A673 (cell line): ENCODE measurements around the gene ABCC5. TPM values are rescaled to one million over a fixed set of nuclear protein-coding genes. Genes with fewer than 3 reads are reported as not detected.

ENCODE experiments used
- BruUV-seq: library from RNA; stranded (reverse); fragments of 400-500 nt; replicated peaks from 2 replicates; lab custom pipeline; 2021; lab: Mats Ljungman, UMichigan
- CTCF ChIA-PET: fragments of 300-600 bp; sonication (Branson Sonifier 250); formaldehyde crosslinking; loops from one replicate; lab custom pipeline; 2022; ENCODE audit warnings: antibody characterized with exemption; lab: Charles Lee
- POLR2A ChIA-PET: fragments of 300-600 bp; sonication (Branson Sonifier 250); formaldehyde crosslinking; loops from one replicate; lab custom pipeline; 2022; ENCODE audit warnings: antibody characterized with exemption; ENCODE audit not compliant: low non-redundant PET; lab: Charles Lee
- DNase-seq: peaks from one replicate; pipeline ENCODE4 v3.0.0-alpha.2; 2015; ENCODE audit warnings: low spot score
- H3K27ac ChIP-seq: fragments of 200-600 bp; sonication (generic); 2 replicates; pipeline ENCODE4 v1.5.1; 2016; ENCODE audit warnings: mixed run types, low read depth, mild to moderate bottlenecking, mixed read lengths, antibody characterized with exemption, low read length; ENCODE audit not compliant: poor library complexity, severe bottlenecking
- H3K27me3 ChIP-seq: fragments of 200-600 bp; sonication (generic); replicated peaks from 2 replicates; pipeline ENCODE4 v1.6.1; 2017; ENCODE audit warnings: mixed run types, low read depth, mild to moderate bottlenecking, mixed read lengths, antibody characterized with exemption, low read length; ENCODE audit not compliant: insufficient read depth, poor library complexity
- H3K36me3 ChIP-seq: fragments of 200-600 bp; sonication (generic); 2 replicates; pipeline ENCODE4 v1.6.1; 2016; ENCODE audit warnings: mixed run types, mild to moderate bottlenecking, mixed read lengths, antibody characterized with exemption, low read length; ENCODE audit not compliant: insufficient read depth, poor library complexity, severe bottlenecking
- H3K4me1 ChIP-seq: fragments of 200-600 bp; sonication (generic); 2 replicates; pipeline ENCODE4 v1.6.1; 2017; ENCODE audit warnings: mixed run types, mild to moderate bottlenecking, mixed read lengths, antibody characterized with exemption, low read length; ENCODE audit not compliant: insufficient read depth, poor library complexity, severe bottlenecking
- H3K4me3 ChIP-seq: fragments of 200-600 bp; sonication (generic); 2 replicates; pipeline ENCODE4 v1.5.1; 2016; ENCODE audit warnings: low read depth, mixed run types, mild to moderate bottlenecking, mixed read lengths, low read length; ENCODE audit not compliant: poor library complexity, severe bottlenecking
- H3K9me3 ChIP-seq: fragments of 200-600 bp; sonication (generic); 2 replicates; pipeline ENCODE4 v1.6.1; 2016; ENCODE audit warnings: mixed run types, low read depth, mild to moderate bottlenecking, mixed read lengths, antibody characterized with exemption, low read length; ENCODE audit not compliant: poor library complexity, severe bottlenecking
- EZH2 ChIP-seq: fragments of 200-600 bp; sonication (generic); IDR thresholded peaks from 2 replicates; pipeline ENCODE4 v1.6.1; 2017; ENCODE audit warnings: borderline replicate concordance, low read depth, mild to moderate bottlenecking, mixed read lengths, antibody characterized with exemption, low read length; ENCODE audit not compliant: poor library complexity, severe bottlenecking
- intact Hi-C: fragments of 100-400 bp; cut with micrococcal nuclease; formaldehyde crosslinking; loops from one replicate; pipeline ENCODE4 v1.10.0; 2022; ENCODE audit not compliant: unreplicated experiment
- total RNA-seq: library from RNA; stranded (reverse); gene quantifications from 2 replicates; pipeline ENCODE4 v1.2.3, GENCODE V29; 2021
- TF ChIP-seq, protein P1 (sequence below): fragments of 300-800, 200-600 bp; sonication (generic); conservative IDR thresholded peaks from 2 replicates; pipeline ENCODE4 v1.5.1; 2017; ENCODE audit warnings: low read depth, mild to moderate bottlenecking, antibody characterized with exemption, low read length, moderate library complexity, mixed read lengths

The ABCC5 gene
- total RNA-seq, 1 experiment from 2014 or later, result 32.0 TPM

DNA sequence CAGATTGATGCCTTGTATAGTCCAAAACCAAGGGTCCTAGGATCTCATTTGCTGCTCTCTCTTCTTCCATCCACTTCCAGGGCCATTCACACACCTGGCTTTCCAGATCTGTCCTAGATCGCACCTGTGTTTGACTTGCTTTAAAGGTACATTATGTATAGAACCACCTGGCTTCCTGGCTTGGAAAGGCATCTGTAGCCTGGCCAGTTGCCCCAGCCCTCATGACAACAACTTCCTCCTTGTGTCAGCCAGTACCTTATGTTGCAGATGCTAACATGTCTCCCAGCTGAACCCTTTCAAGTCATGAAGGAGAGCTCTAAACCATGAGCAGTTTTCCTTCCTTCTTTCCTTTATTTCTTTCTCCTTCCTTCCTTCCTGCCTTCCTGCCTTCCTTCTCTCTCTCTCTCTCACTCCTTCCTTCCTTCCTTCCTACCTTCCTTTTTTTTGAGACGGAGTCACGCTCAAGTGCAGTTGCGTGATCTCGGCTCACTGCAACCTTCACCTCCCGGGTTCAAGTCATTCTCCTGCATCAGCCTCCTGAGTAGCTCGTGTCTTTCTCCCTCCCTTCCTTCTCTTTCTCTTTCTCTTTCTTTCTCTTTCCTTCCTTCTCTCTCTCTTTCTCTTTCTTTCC is 32.6 kb upstream of the ABCC5 start:
- no TSS peak for BruUV-seq
- no peaks in the 10 kb centered on the region for H3K4me1 ChIP-seq
- ChIA-PET CTCF (no interaction called here), POLR2A (no interaction called here)
- peaks cover 22% of the 10 kb centered on the region for H3K27me3 ChIP-seq
- no peaks in the 10 kb centered on the region for H3K9me3 ChIP-seq
- no peak for DNase-seq
- intact Hi-C loops, result no loop called here
- H3K27ac ChIP-seq, result no peak overlapping the region
- no peak overlapping the region for H3K4me3 ChIP-seq
- H3K36me3 ChIP-seq, result no peaks in the 10 kb centered on the region
- no peak for TF ChIP-seq EZH2
- TF ChIP-seq, protein P1, sequence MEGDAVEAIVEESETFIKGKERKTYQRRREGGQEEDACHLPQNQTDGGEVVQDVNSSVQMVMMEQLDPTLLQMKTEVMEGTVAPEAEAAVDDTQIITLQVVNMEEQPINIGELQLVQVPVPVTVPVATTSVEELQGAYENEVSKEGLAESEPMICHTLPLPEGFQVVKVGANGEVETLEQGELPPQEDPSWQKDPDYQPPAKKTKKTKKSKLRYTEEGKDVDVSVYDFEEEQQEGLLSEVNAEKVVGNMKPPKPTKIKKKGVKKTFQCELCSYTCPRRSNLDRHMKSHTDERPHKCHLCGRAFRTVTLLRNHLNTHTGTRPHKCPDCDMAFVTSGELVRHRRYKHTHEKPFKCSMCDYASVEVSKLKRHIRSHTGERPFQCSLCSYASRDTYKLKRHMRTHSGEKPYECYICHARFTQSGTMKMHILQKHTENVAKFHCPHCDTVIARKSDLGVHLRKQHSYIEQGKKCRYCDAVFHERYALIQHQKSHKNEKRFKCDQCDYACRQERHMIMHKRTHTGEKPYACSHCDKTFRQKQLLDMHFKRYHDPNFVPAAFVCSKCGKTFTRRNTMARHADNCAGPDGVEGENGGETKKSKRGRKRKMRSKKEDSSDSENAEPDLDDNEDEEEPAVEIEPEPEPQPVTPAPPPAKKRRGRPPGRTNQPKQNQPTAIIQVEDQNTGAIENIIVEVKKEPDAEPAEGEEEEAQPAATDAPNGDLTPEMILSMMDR, result no peak

DNA sequence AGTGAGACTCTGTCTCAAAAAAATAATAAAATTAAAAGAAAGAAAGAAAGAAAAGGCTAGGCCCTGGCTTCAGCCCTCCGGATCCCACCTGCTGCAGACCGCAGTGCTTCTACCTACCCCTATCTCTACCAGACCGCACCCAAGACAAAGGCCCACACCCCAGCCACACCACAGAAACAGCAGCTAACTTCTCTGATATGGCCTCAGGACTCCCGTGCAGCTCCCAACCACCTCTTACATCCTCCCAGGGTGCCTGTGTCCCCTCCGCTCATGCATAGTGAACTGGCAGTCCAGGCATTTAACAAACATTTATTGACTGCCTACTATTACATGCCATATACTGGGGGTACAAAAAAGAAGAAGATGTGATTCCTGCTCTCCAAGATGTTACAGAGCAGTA is 28.3 kb upstream of the ABCC5 start:
- no peaks in the 10 kb centered on the region for H3K36me3 ChIP-seq
- POLR2A ChIA-PET, result no interaction called here
- intact Hi-C loops, result no loop called here
- H3K4me3 ChIP-seq, result no peak overlapping the region
- no peaks in the 10 kb centered on the region for H3K9me3 ChIP-seq
- no TSS peak for BruUV-seq
- H3K27me3 ChIP-seq, result peaks cover 9% of the 10 kb centered on the region
- no peak for TF ChIP-seq EZH2
- TF ChIP-seq, protein P1, result no peak
- DNase-seq, result no peak
- CTCF ChIA-PET, result interaction anchor here (0.6 kb wide), 1 partner anchor 238 kb away, joined by 6 read pairs; no protein-coding TSS in a partner anchor
- H3K27ac ChIP-seq, result no peak overlapping the region
- H3K4me1 ChIP-seq, result no peaks in the 10 kb centered on the region

DNA sequence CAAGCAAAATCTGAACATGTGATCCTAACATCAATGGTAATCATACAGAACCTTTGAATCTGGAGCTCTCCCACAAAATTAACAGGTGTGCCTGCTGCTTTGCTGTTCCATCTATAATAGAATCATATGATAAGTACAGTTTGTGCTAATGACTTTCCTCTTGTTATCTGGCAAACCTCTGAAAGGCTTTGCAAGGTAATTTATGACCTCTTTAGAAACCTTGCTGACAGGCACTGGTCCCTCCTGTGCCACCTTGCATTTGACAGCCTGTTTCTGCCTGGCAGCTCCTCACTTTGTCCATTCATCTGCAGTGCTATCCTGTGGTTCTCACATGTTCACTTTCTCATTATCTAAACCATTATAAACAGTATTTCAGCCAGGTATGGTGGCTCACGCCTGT is 24.9 kb upstream of the ABCC5 start:
- intact Hi-C loops, result no loop called here
- Histone ChIP-seq H3K27me3 (peaks cover 9% of the 10 kb centered on the region), H3K9me3 (no peaks in the 10 kb centered on the region), H3K4me3 (no peak overlapping the region), H3K27ac (no peak overlapping the region), H3K4me1 (peaks cover 18% of the 10 kb centered on the region), H3K36me3 (no peaks in the 10 kb centered on the region)
- CTCF ChIA-PET, result no interaction called here
- BruUV-seq, result no TSS peak
- POLR2A ChIA-PET, result interaction anchor here (0.7 kb wide), 1 partner anchor 13 kb away, joined by 10 read pairs; no protein-coding TSS in a partner anchor
- TF ChIP-seq, protein P1, result no peak
- TF ChIP-seq EZH2, result no peak
- DNase-seq, result no peak
